Measurements from ENCODE around the gene DBF4B. TPM values are rescaled to one million over a fixed set of nuclear protein-coding genes. Genes with fewer than 3 reads are reported as not detected.

Gene DBF4B
- total RNA-seq, 2 donors from 2014 or later: 31.6 to 31.8 TPM

Other genes with a start within 250 kb of the DBF4B start
- gene GPATCH8, start 205.3 kb upstream of the DBF4B start, total RNA-seq: 10 to 100 TPM; 39.3 to 46.2 TPM
- gene FZD2, start 151.2 kb upstream of the DBF4B start, total RNA-seq: under 1 TPM in 1 of 2 donors, not detected in 1; 0.27 TPM
- gene MEIOC, start 52.2 kb upstream of the DBF4B start, total RNA-seq: under 1 TPM; 0.37 to 0.96 TPM
- 10 to 100 TPM; 33.8 to 35.3 TPM for gene CCDC43, start 18.9 kb upstream of the DBF4B start, total RNA-seq
- gene ADAM11, start 50.3 kb downstream of the DBF4B start, total RNA-seq: 1 to 10 TPM in 1 of 2 donors, under 1 TPM in 1; 0.25 to 1.3 TPM
- gene GJC1, start 121.6 kb downstream of the DBF4B start, total RNA-seq: 1 to 10 TPM; 2.5 to 6.4 TPM
- not detected for gene HIGD1B, start 139.2 kb downstream of the DBF4B start, total RNA-seq
- gene EFTUD2, start 190.8 kb downstream of the DBF4B start, total RNA-seq: 100 to 1,000 TPM in 1 of 2 donors, 10 to 100 TPM in 1; 77.8 to 186 TPM
- not detected for gene GFAP, start 206.8 kb downstream of the DBF4B start, total RNA-seq
- gene KIF18B, start 239.1 kb downstream of the DBF4B start, total RNA-seq: 10 to 100 TPM; 49.8 to 90.8 TPM